ENCODE results near the gene NRCAM. TPM values are rescaled to one million over a fixed set of nuclear protein-coding genes. Genes with fewer than 3 reads are reported as not detected.

The NRCAM gene
- total and polyA plus RNA-seq, 2 of the 13 experiments (the other 11 are each of a cell fraction or from before 2014, with no cell fraction given), result 0.31 to 0.33 TPM

DNA sequence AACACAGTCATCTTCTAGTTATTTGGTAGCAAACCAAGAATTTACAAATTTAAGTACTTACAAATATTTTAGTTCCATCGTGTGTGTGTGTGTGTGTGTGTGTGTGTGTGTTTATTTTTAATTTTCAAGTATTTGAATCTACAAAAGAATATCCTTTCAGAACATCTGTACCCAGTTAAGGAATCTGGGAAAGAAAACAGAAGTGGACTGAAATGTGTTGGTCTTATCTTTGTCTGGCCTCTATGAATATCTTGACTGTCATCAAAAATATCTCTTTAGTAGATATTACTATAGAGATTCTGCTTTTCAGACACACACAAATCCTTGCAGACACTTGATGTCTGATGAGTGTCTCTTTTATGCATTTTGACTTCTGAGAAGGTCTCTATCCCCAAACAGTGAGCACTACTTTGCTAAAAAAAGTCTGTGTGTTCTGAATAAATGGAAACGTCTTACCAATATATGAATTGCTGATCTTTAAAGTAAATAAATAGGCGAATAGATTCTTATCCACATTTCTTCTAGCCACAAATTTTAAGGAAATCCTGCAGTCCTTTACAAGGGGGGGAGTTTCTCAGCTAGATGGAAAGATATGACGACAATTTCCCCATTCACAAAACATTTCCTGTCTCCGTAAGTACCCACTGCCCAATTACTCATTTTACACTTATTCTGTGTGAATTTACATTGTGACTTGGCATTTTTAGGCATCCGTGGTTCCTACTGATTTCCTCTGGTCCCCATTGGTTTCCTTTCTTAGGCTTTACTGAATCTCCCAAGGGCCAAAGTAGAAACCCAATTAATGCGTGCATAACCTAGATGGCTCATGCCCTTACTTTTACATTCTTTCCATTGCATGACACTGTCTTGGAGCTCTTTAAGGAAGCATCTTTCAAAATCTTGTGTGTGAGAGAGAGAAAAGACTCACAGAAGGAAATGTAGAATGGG, 36.0 kb downstream of the NRCAM start:
- Histone ChIP-seq H3K9ac (ENCODE audit: insufficient read depth, low read depth, low read length) (no peak overlapping the region), H3K79me2 (ENCODE audit: insufficient read depth, low read length) (no peaks in the 10 kb centered on the region), H3K9me3 (ENCODE audit: low read length) (no peaks in the 10 kb centered on the region), H4K20me1 (ENCODE audit: insufficient read depth, low read length) (no peaks in the 10 kb centered on the region), H3K27me3 (ENCODE audit: control insufficient read depth in 1 of 2, insufficient read depth in 2 of 2, low read length in 2 of 2) (0 out of 5 replicates have a peak, but pooled peaks cover 0 to 5% of the 10 kb centered on the region in 2 experiments), H3K27ac (ENCODE audit: extremely low read length, insufficient read depth, low read length) (no peak overlapping the region), H3K4me2 (ENCODE audit: low read depth, low read length) (no peak overlapping the region), H3K4me1 (ENCODE audit: insufficient read depth, low read length) (no peaks in the 10 kb centered on the region), H2AFZ (ENCODE audit: low read length) (no peak overlapping the region), H3K4me3 (replicated peaks in 1 of 3; ENCODE audit: insufficient read depth in 1 of 3, low read depth in 2 of 3, low read length in 3 of 3) (no peak overlapping the region), H3K36me3 (replicated peaks in 1 of 2; ENCODE audit: control insufficient read depth in 1 of 2, insufficient read depth in 2 of 2, low read length in 2 of 2) (no peaks in the 10 kb centered on the region)
- intact Hi-C loops (cut with micrococcal nuclease; ENCODE audit: unreplicated experiment) (no loop called here), in situ Hi-C loops (cut with HindIII; ENCODE audit: extremely low pct_ligation_motif_present, low pct_unique_long_range_greater_than_20kb) (no loop called here)
- FAIRE-seq (no peak), ATAC-seq (no peak), DNase-seq (ENCODE audit: low spot score) (no peak)
- WGBS (ENCODE audit: low lambda C conversion rate), result 32% methylated on average over 7 of the region's 7 CpGs
- ChIA-PET CTCF (ENCODE audit: low intra/inter-chr PET ratio, low total read pairs) (no interaction called here), POLR2A (no interaction called here)
- BruUV-seq (replicated peaks), result no TSS peak
- TF ChIP-seq IKZF4 (CRISPR knock-in tag; IDR thresholded peaks at IDR 0.05; ENCODE audit: borderline replicate concordance, low read depth, not compliant biosample characterization) (no peak), SPEN (CRISPR knock-in tag; IDR thresholded peaks at IDR 0.05; ENCODE audit: low read depth) (no peak), MATR3 (CRISPR knock-in tag; IDR thresholded peaks at IDR 0.05) (no peak), KDM5B (CRISPR knock-in tag; IDR thresholded peaks at IDR 0.05; ENCODE audit: borderline replicate concordance) (no peak), FOXK1 (CRISPR knock-in tag; IDR thresholded peaks at IDR 0.05; ENCODE audit: borderline replicate concordance, low read depth) (no peak), ZNF546 (CRISPR knock-in tag; conservative IDR thresholded peaks at IDR 0.05) (no peak), SOX5 (CRISPR knock-in tag; IDR thresholded peaks at IDR 0.05; ENCODE audit: borderline replicate concordance) (no peak), CCDC6 (CRISPR knock-in tag; IDR thresholded peaks at IDR 0.05) (no peak)
- TF ChIP-seq, protein P1, sequence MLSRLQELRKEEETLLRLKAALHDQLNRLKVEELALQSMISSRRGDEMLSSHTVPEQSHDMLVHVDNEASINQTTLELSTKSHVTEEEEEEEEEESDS (CRISPR knock-in tag; IDR thresholded peaks at IDR 0.05; ENCODE audit: borderline replicate concordance), result no peak
- TF ChIP-seq, protein P2, sequence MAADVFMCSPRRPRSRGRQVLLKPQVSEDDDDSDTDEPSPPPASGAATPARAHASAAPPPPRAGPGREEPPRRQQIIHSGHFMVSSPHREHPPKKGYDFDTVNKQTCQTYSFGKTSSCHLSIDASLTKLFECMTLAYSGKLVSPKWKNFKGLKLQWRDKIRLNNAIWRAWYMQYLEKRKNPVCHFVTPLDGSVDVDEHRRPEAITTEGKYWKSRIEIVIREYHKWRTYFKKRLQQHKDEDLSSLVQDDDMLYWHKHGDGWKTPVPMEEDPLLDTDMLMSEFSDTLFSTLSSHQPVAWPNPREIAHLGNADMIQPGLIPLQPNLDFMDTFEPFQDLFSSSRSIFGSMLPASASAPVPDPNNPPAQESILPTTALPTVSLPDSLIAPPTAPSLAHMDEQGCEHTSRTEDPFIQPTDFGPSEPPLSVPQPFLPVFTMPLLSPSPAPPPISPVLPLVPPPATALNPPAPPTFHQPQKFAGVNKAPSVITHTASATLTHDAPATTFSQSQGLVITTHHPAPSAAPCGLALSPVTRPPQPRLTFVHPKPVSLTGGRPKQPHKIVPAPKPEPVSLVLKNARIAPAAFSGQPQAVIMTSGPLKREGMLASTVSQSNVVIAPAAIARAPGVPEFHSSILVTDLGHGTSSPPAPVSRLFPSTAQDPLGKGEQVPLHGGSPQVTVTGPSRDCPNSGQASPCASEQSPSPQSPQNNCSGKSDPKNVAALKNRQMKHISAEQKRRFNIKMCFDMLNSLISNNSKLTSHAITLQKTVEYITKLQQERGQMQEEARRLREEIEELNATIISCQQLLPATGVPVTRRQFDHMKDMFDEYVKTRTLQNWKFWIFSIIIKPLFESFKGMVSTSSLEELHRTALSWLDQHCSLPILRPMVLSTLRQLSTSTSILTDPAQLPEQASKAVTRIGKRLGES (CRISPR knock-in tag; IDR thresholded peaks at IDR 0.05; ENCODE audit: borderline replicate concordance), result no peak
- TF ChIP-seq, protein P3, sequence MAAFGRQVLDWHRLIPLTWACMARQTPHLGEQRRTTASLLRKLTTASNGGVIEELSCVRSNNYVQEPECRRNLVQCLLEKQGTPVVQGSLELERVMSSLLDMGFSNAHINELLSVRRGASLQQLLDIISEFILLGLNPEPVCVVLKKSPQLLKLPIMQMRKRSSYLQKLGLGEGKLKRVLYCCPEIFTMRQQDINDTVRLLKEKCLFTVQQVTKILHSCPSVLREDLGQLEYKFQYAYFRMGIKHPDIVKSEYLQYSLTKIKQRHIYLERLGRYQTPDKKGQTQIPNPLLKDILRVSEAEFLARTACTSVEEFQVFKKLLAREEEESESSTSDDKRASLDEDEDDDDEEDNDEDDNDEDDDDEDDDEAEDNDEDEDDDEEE (CRISPR knock-in tag; IDR thresholded peaks at IDR 0.05), result no peak
- TF ChIP-seq, protein P4, sequence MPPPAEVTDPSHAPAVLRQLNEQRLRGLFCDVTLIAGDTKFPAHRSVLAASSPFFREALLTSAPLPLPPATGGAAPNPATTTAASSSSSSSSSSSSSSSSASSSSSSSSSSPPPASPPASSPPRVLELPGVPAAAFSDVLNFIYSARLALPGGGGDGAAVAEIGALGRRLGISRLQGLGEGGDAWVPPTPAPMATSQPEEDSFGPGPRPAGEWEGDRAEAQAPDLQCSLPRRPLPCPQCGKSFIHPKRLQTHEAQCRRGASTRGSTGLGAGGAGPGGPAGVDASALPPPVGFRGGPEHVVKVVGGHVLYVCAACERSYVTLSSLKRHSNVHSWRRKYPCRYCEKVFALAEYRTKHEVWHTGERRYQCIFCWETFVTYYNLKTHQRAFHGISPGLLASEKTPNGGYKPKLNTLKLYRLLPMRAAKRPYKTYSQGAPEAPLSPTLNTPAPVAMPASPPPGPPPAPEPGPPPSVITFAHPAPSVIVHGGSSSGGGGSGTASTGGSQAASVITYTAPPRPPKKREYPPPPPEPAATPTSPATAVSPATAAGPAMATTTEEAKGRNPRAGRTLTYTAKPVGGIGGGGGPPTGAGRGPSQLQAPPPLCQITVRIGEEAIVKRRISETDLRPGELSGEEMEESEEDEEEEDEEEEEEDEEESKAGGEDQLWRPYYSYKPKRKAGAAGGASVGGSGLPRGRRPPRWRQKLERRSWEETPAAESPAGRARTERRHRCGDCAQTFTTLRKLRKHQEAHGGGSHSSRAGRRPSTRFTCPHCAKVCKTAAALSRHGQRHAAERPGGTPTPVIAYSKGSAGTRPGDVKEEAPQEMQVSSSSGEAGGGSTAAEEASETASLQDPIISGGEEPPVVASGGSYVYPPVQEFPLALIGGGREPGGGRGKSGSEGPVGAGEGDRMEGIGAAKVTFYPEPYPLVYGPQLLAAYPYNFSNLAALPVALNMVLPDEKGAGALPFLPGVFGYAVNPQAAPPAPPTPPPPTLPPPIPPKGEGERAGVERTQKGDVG (CRISPR knock-in tag; IDR thresholded peaks at IDR 0.05; ENCODE audit: borderline replicate concordance), result no peak
- TF ChIP-seq, protein P5, sequence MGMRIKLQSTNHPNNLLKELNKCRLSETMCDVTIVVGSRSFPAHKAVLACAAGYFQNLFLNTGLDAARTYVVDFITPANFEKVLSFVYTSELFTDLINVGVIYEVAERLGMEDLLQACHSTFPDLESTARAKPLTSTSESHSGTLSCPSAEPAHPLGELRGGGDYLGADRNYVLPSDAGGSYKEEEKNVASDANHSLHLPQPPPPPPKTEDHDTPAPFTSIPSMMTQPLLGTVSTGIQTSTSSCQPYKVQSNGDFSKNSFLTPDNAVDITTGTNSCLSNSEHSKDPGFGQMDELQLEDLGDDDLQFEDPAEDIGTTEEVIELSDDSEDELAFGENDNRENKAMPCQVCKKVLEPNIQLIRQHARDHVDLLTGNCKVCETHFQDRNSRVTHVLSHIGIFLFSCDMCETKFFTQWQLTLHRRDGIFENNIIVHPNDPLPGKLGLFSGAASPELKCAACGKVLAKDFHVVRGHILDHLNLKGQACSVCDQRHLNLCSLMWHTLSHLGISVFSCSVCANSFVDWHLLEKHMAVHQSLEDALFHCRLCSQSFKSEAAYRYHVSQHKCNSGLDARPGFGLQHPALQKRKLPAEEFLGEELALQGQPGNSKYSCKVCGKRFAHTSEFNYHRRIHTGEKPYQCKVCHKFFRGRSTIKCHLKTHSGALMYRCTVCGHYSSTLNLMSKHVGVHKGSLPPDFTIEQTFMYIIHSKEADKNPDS (CRISPR knock-in tag; IDR thresholded peaks at IDR 0.05), result no peak

All from HepG2 (cell line).